ENCODE data around the gene PDE6D.
"Not testable (repeated sequence)": the region's sequence is repeated elsewhere in the genome, so short reads cannot be mapped to it uniquely, and the experiment has no call there.

The PDE6D gene

GRCh38 chr2:231761735-231762134, 19.3 kb downstream of the PDE6D start:
- peaks cover 11% of the 10 kb centered on the region for H3K4me1 ChIP-seq (ENCODE audit: control insufficient read depth, insufficient read depth, low read length)

GRCh38 chr2:231752061-231752460, 29.0 kb downstream of the PDE6D start:
- Histone ChIP-seq H3K9me3 (ENCODE audit: control insufficient read depth, low read length) (no peaks in the 10 kb centered on the region), H3K27me3 (ENCODE audit: control insufficient read depth, insufficient read depth, low read length) (no peaks in the 10 kb centered on the region), H3K4me1 (ENCODE audit: control insufficient read depth, insufficient read depth, low read length) (no peaks in the 10 kb centered on the region), H3K4me3 (ENCODE audit: low read length) (no peak overlapping the region), H3K9ac (ENCODE audit: low read length) (no peak overlapping the region), H3K36me3 (ENCODE audit: control insufficient read depth, insufficient read depth, low read length) (no peaks in the 10 kb centered on the region)

More at GRCh38 chr2:231761735-231762134, 19.3 kb downstream of the PDE6D start:
- Histone ChIP-seq H3K9ac (ENCODE audit: low read length) (no peak overlapping the region), H3K27me3 (ENCODE audit: control insufficient read depth, insufficient read depth, low read length) (no peaks in the 10 kb centered on the region), H3K9me3 (ENCODE audit: control insufficient read depth, low read length) (no peaks in the 10 kb centered on the region), H3K4me3 (ENCODE audit: low read length) (no peak overlapping the region), H3K36me3 (ENCODE audit: control insufficient read depth, insufficient read depth, low read length) (no peaks in the 10 kb centered on the region)

GRCh38 chr2:231751042-231751815, 29.9 kb downstream of the PDE6D start:
- H3K4me3 ChIP-seq (ENCODE audit: low read length), result no peak overlapping the region
- no peaks in the 10 kb centered on the region for H3K36me3 ChIP-seq (ENCODE audit: control insufficient read depth, insufficient read depth, low read length)
- no peaks in the 10 kb centered on the region for H3K9me3 ChIP-seq (ENCODE audit: control insufficient read depth, low read length)
- H3K4me1 ChIP-seq (ENCODE audit: control insufficient read depth, insufficient read depth, low read length), result no peaks in the 10 kb centered on the region
- H3K27me3 ChIP-seq (ENCODE audit: control insufficient read depth, insufficient read depth, low read length), result no peaks in the 10 kb centered on the region
- no peak overlapping the region for H3K9ac ChIP-seq (ENCODE audit: low read length)

DNA sequence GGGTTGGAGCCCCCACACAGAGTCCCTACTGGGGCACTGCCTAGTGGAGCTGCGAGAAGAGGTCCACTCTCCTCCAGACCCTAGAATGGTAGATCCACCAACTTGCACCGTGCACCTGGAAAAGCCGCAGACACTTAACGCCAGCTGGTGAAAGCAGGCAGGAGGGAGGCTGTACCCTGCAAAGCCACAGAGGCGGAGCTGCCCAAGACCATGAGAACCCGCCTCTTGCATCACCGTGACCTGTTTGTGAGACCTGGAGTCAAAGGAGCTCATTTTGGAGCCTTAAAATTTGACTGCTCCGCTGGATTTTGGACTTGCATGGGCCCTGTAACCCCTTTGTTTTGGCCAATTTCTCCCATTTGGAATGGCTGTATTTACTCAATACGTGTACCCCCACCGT, 32.1 kb downstream of the PDE6D start:
- not testable (repeated sequence) for H3K9me3 ChIP-seq (ENCODE audit: control insufficient read depth, low read length); H3K4me1 ChIP-seq (ENCODE audit: control insufficient read depth, insufficient read depth, low read length); H3K4me3 ChIP-seq (ENCODE audit: low read length); H3K27me3 ChIP-seq (ENCODE audit: control insufficient read depth, insufficient read depth, low read length); H3K9ac ChIP-seq (ENCODE audit: low read length); H3K36me3 ChIP-seq (ENCODE audit: control insufficient read depth, insufficient read depth, low read length)

GRCh38 chr2:231748153-231748896, 32.8 kb downstream of the PDE6D start:
- not testable (repeated sequence) for H3K9me3 ChIP-seq (ENCODE audit: control insufficient read depth, low read length); H3K4me3 ChIP-seq (ENCODE audit: low read length); H3K27me3 ChIP-seq (ENCODE audit: control insufficient read depth, insufficient read depth, low read length); H3K36me3 ChIP-seq (ENCODE audit: control insufficient read depth, insufficient read depth, low read length); H3K4me1 ChIP-seq (ENCODE audit: control insufficient read depth, insufficient read depth, low read length); H3K9ac ChIP-seq (ENCODE audit: low read length)

DNA sequence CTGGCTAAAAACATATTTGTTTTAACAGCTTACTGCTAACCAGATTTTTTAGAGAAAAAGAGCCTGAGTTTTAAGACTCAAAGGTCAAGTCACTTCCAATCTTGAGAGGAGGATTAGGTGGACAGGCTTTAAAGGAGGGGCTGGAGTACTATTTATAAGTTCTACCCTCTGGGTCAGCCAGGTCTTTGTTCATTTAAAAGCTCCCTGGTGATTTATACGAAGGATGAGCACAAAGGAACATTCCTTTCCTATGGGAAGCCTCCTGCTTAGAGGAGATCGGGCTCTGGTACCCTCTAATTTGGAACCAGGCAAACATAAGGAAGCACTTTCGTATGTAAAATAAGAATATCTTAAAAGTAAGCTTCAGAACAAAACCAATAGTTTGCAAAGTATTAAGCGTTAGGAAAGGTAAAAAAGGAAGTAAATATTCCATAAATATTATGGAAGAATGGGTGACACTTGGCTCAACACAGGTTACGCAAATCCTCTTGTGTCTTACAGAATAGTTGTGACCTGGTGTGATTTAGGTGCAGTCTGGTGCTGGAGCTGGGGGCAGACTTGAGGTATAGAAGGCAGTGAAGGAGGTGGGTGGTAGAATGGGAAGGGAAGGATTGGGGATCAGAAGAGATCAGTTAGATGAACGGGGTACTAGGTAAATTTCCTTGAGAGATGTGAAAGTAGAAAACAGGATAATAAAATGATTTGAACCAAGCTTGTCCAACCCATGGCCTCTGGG, 35.6 kb downstream of the PDE6D start:
- Histone ChIP-seq H3K4me3 (ENCODE audit: low read length) (no peak overlapping the region), H3K27me3 (ENCODE audit: control insufficient read depth, insufficient read depth, low read length) (no peaks in the 10 kb centered on the region), H3K36me3 (ENCODE audit: control insufficient read depth, insufficient read depth, low read length) (no peaks in the 10 kb centered on the region), H3K9ac (ENCODE audit: low read length) (no peak overlapping the region), H3K9me3 (ENCODE audit: control insufficient read depth, low read length) (no peaks in the 10 kb centered on the region), H3K4me1 (ENCODE audit: control insufficient read depth, insufficient read depth, low read length) (no peaks in the 10 kb centered on the region)

- Histone ChIP-seq H3K9ac (ENCODE audit: low read length) (no peak overlapping the region), H3K36me3 (ENCODE audit: control insufficient read depth, insufficient read depth, low read length) (no peaks in the 10 kb centered on the region), H3K9me3 (ENCODE audit: control insufficient read depth, low read length) (no peaks in the 10 kb centered on the region), H3K4me3 (ENCODE audit: low read length) (no peak overlapping the region), H3K27me3 (ENCODE audit: control insufficient read depth, insufficient read depth, low read length) (no peaks in the 10 kb centered on the region), H3K4me1 (ENCODE audit: control insufficient read depth, insufficient read depth, low read length) (no peaks in the 10 kb centered on the region)
These were observed 37.5 kb downstream of the PDE6D start for GRCh38 chr2:231743376-231744116.

DNA sequence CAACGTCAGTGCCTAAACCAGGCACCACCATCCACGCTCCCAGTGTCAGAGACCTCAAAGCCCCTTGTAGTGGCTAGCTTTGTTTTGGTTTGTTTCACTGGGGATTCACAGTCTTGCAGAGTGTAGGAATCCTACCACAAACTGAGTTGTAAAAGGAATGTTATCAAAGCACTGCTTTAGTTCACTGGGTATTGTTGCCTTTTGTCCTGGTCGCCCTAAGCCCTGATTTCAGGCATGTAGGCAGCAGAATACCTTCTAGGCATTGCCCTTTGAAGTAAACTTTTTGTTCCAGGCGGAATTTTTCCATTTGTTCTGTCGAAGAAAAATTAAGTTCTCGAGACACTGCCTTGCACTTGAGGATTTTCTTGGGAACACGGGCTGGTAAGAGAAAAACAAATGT, 43.3 kb downstream of the PDE6D start:
- H3K36me3 ChIP-seq (ENCODE audit: control insufficient read depth, insufficient read depth, low read length), result no peaks in the 10 kb centered on the region
- H3K9me3 ChIP-seq (ENCODE audit: control insufficient read depth, low read length), result no peaks in the 10 kb centered on the region
- no peak overlapping the region for H3K4me3 ChIP-seq (ENCODE audit: low read length)
- no peaks in the 10 kb centered on the region for H3K27me3 ChIP-seq (ENCODE audit: control insufficient read depth, insufficient read depth, low read length)
- H3K9ac ChIP-seq (ENCODE audit: low read length), result no peak overlapping the region
- no peaks in the 10 kb centered on the region for H3K4me1 ChIP-seq (ENCODE audit: control insufficient read depth, insufficient read depth, low read length)

DNA sequence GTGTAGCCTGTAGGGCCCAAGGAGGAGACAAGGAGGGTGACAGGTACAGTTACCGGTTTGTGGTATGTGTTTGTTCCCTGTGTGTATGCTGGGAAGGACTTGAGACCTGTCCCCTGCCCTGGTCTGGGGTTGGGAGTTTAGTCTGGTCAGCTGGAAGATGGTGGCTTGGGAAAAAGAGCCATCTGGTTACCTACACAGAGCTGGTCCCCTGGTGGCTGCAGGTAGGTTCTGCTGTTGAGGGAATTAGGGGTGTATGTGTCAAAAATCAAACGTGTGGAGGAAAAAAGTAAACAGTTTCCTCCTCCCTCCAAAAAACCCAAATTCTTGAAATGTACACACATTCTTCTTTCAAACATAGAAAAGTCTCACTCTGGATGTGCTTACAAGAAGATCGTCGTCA, 48.5 kb downstream of the PDE6D start:
- H3K4me1 ChIP-seq (ENCODE audit: control insufficient read depth, insufficient read depth, low read length), result no peaks in the 10 kb centered on the region

GRCh38 chr2:231727621-231728020, 53.5 kb downstream of the PDE6D start:
- no peak overlapping the region for H3K4me3 ChIP-seq (ENCODE audit: low read length)
- H3K27me3 ChIP-seq (ENCODE audit: control insufficient read depth, insufficient read depth, low read length), result no peaks in the 10 kb centered on the region
- H3K36me3 ChIP-seq (ENCODE audit: control insufficient read depth, insufficient read depth, low read length), result no peaks in the 10 kb centered on the region
- no peaks in the 10 kb centered on the region for H3K9me3 ChIP-seq (ENCODE audit: control insufficient read depth, low read length)
- H3K9ac ChIP-seq (ENCODE audit: low read length), result no peak overlapping the region
- no peaks in the 10 kb centered on the region for H3K4me1 ChIP-seq (ENCODE audit: control insufficient read depth, insufficient read depth, low read length)

More for the DNA sequence above, 48.5 kb downstream of the PDE6D start:
- no peaks in the 10 kb centered on the region for H3K27me3 ChIP-seq (ENCODE audit: control insufficient read depth, insufficient read depth, low read length)
- H3K9ac ChIP-seq (ENCODE audit: low read length), result no peak overlapping the region
- H3K36me3 ChIP-seq (ENCODE audit: control insufficient read depth, insufficient read depth, low read length), result no peaks in the 10 kb centered on the region
- no peak overlapping the region for H3K4me3 ChIP-seq (ENCODE audit: low read length)
- H3K9me3 ChIP-seq (ENCODE audit: control insufficient read depth, low read length), result no peaks in the 10 kb centered on the region

- no peaks in the 10 kb centered on the region for H3K27me3 ChIP-seq (ENCODE audit: control insufficient read depth, insufficient read depth, low read length)
- no peaks in the 10 kb centered on the region for H3K9me3 ChIP-seq (ENCODE audit: control insufficient read depth, low read length)
- H3K9ac ChIP-seq (ENCODE audit: low read length), result no peak overlapping the region
- no peaks in the 10 kb centered on the region for H3K4me1 ChIP-seq (ENCODE audit: control insufficient read depth, insufficient read depth, low read length)
- no peak overlapping the region for H3K4me3 ChIP-seq (ENCODE audit: low read length)
- H3K36me3 ChIP-seq (ENCODE audit: control insufficient read depth, insufficient read depth, low read length), result no peaks in the 10 kb centered on the region
These were observed 54.8 kb downstream of the PDE6D start for GRCh38 chr2:231726276-231726675.

Data from mucosa of stomach (tissue), 1 donor.